Right kidney (tissue), 1 donor: ENCODE measurements around the gene CAPN9.
A peak's percentile ranks its signal among the peaks of the same experiment; 100 is the strongest.
"Not testable (repeated sequence)": the region's sequence is repeated elsewhere in the genome, so short reads cannot be mapped to it uniquely, and the experiment has no call there.

Experiments used
- DNase-seq: peaks from one replicate; pipeline ENCODE4 v3.0.0-alpha.2; 2016

The CAPN9 gene

DNA sequence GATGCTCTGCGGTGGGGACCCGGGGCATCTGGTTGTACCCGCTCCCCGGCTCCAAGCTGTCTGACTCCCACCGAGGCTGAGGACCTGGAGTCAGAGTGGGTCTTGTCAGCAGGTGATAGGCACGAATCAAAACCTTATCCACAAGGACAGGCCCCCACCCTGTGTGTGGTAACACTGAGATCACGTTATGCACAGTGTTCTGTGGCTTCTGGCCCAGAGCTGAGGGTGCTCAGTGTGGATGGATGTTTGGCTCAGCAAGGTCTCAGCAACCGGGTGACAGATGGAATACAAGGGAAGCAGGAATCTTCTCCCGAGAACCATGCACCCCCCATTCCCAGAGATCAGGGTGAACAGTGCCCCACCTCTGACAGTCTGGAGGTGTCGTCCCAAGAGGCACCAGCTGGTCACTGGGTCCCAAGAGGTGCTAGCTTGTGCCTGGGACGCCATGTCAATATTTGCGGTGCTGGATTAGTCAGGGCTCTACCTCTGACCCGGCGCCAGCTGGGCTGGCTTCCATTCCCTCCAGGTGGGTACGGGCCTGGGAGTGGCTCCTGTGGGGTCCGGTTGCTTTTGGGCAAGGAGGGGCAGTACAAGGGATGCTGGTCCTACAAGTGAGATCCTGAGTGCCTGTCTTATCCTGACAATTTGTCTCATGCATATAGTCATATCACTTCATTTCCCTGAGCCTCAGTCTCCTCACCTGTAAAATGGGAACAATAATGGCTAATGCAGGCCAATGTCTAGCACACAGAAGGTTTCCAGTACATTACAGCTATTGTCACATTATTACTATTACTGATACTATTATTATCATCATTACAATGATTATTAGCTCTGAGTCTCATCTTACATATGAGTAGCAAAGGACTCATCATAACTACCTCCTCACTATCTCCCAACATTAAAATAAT lies 957 bp downstream of the CAPN9 start:
- DNase-seq: no peak

DNA sequence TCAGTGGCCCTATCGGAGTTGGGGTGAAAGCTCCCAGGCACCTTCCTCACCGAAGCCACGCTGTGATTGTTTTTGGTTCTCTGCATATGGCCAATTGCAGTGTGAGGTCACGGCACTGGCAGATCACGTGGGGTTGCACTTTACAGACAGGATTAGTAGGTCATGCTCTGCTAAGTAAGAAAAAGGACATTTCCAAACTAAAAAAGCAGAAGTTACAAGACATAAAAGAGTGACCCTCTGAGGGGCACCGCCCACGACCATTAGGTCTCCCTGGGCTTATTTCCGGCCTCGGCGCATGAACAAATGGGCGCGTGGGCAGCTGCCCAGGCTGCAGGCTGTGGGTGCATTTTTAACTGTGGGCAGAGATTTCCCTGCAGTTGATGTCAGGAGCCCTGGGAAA lies 2.0 kb downstream of the CAPN9 start:
- no peak for DNase-seq

DNA sequence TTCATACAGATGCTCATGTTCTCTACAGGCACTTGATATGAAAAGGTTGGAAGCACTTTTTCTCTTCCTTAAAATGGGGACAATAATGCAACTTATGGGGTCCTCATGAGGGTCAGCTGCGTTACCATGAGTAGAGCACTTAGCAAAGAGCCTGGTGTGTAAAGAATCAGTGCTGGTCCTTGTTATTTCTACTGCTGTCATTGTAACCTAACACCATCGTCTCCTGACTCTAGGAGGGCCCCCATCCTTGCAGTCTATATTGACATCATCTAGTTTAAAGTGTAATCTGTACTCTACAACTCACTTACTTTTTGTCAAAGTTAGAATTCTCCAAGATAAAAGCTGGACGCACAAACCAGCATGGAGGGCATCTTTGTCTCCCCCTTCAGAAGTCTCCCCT lies 2.4 kb downstream of the CAPN9 start:
- DNase-seq: no peak

DNA sequence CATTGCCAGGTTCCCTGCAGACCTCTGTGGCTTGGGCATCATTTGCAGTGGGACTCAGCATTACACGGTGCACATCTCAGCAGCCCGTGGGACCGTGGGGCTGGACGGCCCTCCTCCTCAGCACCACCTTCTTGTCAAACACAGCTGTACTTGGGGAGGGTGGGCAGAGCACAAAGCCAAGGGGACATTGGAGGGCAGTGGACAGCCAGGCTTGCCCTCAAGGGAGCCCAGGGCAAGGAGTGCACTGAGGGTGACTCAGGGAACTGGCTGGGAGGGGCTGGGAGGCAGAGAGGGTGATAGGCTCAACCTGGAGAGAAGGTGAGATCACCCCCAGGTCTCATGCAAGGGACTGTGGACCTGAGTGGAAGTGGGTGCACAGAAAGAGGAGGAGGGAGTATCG lies 3.4 kb downstream of the CAPN9 start:
- DNase-seq: no peak

DNA sequence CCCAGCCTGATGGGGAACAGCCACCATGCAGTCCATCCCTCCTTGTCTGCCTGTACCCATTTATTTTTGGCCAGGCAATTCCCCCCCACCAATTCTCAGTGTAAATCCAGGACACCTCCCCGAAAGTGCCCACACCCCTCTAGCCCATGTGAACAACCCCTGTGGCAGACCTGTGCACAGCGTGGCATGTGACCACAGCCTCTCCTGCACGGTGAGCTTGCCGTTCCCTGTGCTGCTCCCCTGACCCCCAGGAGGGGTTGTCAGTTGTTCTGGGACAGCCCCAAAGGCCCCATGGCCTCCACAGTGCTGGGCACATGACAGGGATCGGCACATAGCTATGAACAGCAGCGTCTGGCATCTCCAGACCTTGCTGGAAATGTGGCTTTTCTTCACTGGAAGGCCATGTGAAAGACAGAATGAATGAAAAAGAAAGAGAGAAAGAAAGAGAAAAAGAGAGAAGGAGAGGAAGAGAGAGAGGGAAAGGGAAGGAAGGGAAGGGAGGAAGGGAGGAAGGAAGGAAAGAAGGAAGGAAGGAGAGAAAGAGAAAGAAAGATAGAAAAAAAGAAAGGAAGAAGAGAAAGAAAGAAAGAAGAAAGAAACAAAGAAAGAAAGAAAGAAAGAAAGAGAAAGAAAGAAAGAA lies 3.9 kb downstream of the CAPN9 start:
- DNase-seq: no peak

DNA sequence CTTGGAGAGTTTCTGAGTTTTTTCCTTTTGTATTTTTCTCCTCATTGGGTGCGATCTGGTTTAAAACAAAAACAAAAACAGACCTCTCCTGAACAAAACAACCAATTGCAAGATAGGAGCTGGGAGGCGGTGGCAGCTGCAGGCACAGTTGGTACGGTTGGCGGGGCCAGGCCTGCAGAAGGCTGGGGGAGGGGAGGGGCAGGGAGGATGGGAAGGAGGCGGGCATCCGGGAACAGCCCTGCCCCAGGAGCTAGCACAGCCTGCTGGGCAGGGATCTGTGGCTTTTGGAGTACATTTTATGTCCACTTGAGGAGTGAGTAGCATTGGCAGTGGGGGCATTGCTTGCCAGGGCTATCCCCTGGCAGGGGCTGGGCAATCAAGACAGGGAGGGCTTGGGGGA lies 5.2 kb downstream of the CAPN9 start:
- peak; percentile 61 for DNase-seq

DNA sequence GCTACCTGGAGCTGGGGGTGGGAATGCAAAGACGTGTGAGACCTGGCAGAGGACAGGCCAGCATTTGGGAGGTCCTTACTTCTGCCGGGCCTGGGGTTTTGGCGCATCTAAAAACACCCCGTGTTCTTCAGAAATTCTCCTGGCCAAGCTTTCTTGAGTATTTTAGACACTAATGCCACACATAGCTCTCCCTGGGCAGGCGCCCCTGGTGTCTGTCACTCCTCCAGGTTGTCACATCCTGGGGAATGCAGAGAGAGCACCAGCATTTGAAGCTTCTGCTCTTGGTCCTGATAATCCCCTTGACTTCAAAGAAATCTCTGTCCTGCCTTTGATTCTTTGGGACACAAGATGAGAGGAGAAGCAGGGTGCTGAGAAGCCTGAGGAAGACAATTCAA lies 6.0 kb downstream of the CAPN9 start:
- no peak for DNase-seq

DNA sequence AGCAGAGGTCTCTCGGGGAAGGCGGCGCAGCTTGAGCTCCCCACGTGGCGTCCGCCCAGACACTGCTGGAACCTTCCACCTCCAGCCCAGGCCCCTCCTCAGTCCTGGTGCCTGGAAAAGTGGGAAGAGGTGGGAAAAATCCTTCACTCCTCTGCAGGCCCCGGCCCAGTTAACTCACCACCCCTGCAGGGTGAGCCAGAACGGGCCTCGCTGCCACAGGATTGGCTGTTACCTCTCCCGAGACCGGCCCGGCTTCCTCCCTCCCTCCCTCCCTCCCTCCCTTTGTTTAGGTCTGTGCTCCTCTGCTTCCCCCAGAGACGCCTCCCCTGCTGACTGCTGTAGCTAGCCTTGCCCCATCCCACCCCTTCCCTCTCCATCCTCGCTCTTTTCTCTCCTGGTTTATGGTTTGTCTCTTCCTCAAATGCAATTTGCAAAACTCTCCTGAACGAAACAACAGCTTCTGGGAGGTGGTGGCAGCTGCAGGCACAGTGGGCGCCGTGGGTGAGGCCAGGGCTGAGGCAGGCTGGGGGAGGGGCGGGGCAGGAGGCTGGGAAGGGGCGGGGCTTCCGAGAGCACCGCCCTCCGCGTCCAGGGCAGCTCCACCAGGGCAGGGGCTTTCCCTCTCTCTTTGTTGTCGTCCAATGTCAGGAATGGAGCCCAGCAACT lies 6.5 kb downstream of the CAPN9 start:
- DNase-seq: peak; percentile 73

DNA sequence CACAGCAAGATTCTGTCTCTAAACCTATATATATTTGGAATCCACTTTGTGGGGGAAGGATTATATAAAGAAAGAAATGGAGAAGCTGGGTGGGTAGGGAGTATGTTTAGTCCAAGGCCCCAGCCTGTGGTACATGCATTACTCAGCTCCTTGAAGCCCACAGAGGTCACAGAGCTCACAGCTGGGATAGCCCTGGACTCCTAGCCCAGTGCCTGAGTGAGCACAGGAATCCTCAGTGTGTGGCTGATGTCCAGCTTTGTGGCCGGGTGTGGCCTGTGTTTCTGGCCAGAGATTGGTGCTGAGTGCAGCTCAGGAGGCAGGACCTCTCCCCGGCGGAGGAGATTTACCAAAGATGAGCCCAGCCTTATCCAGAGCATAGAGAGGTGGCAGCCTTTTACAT lies 7.6 kb downstream of the CAPN9 start:
- DNase-seq: no peak

DNA sequence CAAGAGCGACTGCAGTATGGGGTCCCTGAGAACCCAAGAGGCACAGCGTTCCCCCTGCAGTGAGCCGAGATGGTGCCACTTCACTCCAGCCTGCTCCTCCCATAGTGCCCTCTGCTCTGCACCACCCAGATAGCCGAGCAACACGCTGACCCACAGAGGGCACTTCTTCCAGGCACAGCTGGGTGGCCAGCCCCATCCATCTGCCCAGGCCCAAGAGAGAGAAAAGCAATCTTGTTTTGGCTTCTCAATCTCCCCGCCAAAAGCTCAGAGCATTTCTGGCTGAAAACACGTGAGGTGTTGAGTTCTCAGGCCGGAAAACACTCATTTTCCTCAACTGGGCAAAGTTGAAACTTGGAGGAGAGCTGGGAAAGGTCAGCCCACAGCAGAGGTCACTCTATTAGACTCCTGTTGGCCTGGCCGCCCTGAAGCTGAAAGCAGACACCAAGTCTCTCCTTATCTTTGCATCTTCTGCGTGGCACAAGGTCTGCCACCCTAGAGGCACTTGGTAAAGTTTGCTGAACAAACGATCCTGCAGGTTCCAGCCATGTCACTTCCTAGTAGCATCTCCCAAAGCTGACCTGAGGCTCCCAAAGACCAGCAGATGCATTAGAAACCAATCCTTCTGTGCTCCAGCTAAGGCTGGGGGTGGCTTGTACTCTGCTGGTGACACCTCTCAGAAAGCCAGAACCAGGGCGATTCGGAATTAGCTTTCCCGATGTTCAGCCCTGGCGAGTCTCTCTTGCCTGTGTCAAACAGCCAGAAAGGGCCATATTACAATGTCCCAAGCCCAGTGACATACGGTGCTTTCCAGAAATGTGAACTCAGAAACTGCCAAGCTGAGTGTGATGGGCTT lies 10.9 kb downstream of the CAPN9 start:
- DNase-seq: no peak

DNA sequence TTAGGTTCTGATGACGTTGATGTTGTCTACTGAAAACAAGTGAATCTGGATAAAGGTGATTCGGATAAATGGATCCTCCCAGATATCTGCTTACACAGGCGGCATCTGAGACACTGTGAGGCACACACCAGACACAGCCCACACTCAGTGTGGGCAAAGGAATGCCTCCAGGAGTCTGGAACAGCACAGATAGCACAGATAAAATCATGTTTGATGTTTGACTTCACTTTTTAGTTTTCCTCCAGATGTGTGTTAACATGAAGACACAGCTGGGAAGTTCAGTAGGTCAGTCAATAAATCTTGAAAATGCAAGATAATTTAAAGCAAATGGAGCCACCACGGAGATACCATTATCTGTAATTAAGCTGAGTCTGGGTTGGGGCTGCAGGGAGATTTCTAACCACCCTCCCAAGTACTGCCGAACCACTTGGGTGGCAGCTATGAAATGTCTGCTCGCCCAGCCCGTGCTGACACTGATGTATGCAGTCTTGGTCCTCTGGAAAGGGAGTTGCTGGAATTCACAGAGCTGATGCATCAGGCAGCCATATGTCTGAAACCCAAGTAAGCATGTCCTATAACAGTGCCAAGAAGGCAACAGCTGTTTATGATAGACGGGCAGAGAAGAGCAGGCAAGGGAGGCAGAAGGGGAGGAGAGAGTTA lies 11.7 kb downstream of the CAPN9 start:
- DNase-seq: peak; percentile 57

DNA sequence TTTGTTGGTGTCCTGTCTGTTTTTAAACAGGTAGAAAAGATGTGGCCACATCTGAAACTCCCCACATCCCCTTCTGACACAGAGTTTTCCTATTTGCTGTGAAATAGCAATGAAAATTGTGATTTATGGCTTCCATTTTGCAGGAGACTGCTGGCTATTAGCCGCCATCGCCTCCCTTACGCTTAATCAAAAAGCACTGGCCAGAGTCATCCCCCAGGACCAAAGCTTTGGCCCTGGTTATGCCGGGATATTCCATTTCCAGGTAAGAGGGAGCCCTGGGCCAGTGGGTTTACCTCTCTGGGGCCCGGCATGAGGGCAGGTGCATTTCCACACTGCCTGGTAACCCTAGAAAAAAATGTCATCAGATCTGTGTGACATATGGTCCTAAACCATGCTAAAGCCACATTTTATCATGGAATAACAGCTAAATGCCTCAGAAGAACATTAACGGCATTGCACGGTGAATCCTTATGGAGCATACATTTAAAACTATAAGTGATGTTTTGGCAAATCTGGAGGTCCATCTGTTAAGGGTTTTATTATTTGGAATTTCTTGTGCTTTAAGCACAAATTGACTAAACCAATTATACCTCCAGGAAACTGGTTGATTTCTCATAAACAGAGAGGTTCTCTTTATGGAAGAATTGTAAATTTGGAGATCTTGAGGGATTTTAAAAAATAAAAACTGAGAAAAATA lies 12.3 kb downstream of the CAPN9 start:
- DNase-seq: no peak

DNA sequence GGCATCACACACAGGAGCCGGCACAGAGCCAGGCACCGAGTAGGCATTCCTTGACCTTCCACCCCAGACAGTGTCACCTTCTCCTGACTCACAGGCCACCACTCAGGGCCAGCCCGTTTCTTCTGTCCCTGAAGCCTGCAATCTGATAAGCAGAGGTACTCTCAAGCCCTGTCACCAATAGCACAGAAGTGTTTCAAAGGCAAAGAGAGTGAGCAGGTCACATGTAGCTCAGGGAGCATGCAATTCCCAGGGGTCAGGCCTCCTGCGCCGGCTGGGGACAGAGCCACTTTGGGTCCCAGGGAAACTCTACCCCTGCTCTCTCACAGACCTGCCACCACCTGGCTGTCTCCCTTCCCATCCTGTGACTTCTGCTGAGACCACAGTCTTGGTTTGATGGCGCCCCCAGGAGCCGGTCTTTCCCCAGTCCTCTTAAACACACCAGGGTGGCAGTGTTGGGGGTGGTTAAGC lies 13.2 kb downstream of the CAPN9 start:
- DNase-seq: no peak

DNA sequence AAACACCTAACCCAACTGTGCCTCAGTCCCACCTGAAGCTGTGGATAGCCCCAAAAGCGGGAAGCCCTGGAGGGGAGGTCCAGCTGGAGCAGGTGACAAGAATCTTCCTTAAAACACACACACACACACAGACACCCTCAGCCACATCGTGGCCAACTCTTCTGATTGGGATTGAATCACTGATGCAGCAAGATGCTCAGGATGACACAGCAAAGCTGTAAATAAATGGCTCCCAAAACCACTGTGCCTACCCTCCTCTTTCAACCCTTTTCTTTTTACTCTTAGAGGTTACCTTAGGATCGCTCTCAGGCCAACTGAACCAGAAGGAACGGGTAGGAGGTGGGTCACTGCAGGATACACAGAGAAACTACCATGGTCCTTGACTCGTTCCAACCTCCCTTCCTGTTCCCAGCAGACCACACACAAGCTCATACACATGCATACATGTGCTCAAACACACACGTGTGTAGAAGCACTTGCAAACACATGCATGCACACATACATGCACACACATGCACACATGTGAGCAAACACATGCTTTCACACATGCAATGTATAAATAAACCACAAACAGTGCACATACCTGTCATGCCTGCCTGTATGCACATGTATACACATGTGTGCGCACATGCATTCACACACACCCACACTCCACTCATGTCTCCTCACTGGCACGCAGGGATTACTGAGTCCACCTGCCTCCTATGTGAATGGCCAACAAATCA lies 14.4 kb downstream of the CAPN9 start:
- DNase-seq: no peak

DNA sequence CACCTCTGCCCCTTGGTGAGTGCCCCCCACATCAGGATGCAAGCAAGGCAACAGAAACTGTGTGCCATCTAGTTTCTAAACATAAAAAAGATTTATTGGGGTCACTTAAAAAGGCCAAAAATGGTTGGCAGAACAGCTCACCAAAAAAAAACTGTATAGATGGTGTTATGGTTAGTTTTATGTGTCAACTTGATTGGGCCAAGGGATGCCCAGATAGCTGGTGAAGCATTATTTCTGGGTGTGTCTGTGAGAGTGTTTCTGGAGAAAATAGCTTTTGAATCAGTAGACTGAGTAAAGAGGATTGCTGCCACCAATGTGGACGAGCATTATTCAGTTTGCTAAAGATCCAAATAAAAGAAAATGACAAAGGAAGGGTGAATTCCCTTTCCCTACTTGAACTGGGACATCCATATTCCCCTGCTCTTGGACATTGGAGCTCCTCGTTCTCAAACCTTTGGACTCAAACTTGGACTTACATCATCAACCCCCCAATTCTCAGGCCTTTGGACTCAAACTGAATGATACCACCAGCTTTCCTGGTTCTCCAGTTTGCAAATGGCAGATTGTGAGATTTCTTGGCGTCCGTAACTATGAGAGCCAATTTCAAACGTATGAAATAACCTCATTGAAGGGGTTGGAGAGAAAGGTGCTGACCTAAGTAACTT lies 16.9 kb downstream of the CAPN9 start:
- DNase-seq: no peak

DNA sequence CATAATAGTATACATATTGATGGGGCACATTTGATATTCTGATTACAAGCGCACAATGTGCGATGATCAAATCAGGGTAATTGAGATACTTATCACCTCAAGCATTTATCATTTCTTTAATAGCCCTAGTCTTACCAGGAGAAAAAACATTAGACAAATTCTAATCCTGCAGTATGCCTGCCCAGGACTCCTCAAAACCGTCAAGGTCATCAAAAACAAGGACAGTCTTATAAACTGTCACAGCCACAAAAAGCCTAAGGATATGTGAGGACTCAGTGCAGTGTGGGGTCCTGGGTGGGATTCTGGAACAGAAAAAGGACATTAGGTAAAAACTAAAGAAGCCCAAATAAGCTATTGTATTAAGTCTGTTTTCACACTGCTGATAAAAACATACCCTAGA lies 19.1 kb downstream of the CAPN9 start:
- DNase-seq: no peak

DNA sequence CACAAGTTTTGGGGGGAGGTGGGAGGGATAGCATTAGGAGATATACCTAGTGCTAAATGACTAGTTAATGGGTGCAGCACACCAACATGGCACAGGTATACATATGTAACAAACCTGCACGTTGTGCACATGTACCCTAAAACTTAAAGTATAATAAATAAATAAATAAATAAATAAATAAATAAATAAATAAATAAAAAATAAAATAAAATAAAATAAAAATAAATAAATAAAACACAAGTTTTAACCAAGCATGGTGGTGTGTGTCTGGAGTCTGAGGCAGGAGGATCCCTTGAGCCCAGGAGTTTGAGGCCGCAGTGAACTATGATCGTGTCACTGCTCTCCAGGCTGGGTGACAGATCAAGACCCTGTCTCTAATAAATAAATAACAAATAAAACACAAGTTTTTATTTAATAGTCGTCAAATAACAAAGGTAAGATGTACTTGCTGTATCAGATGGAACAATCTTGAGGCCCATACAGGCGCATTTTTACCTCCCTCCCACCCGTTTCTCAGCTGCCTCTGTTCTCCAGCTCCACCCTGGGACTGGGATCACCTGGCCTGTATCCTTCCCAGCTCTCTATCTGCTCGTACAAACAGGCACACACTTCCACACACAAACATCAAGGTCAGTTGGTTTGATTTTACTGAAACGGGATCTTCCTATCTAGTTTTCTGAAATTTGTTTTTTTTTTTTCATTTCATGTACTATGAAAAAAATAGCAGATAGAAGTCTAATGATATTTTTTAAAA lies 20.8 kb downstream of the CAPN9 start:
- DNase-seq: not testable (repeated sequence)

DNA sequence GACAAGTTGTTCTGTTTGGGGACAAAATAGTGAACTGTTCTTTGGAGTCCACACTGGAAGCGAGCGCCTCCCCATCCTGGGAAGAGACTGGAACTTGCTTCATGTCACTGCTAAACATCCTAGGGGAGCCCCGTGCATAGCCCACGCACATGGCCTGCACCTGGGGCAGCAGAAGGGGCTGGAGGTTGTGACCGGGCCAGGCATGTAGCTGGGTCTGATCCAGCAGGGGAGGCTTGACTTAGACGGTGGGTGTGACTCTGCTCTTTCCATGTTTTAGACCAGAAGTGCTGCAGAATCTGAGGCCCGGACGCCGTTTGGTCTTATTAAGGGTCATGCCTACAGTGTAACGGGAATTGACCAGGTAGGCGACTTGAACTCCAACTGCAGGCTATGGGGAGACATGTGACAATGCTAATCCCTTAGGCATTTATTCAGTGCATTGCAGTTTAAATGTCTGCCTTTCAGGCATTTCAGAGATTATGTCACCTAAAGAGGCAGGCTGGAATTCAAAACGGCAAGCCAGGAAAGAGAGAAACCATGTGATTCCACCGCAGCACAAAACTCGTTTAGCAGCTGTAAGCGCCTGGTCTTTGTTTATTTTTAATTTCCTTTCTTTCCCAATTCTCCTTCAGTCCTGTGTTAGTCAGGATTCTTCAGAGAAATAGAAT lies 21.8 kb downstream of the CAPN9 start:
- peak; percentile 4 for DNase-seq

DNA sequence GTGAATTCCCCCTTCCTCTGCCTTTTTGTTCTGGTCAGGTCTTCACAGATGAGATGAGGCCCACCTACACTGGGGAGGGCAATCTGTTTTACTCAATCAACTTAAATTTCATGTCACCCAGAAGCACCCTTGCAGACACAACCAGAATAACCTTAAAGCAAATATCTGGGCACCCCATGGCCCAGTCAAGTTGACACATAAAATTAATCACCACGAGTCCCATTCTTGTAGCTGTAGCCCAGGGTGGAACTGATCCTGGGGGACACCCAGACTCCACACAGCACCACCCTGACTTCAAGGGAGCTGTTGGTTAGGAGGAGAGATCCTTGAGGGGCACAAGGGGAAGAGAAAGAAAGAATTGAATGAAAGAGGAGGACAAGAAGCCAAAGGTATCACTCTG lies 23.1 kb downstream of the CAPN9 start:
- no peak for DNase-seq
